ENCODE results near the gene CAMTA1. TPM values are rescaled to one million over a fixed set of nuclear protein-coding genes. Genes with fewer than 3 reads are reported as not detected.
A peak's percentile ranks its signal among the peaks of the same experiment; 100 is the strongest.

CAMTA1 gene
- polyA plus RNA-seq, 1 of the 3 experiments (the other 2 are of a cell fraction), result 63.1 TPM

- no peak for DNase-seq
- H3F3A ChIP-seq (replicated peaks; ENCODE audit: insufficient read depth), result no peaks in the 10 kb centered on the region
- peak overlapping the region; percentile 87; the same call in 1 of the 2 replicates for H3K4me2 ChIP-seq
- no peaks in the 10 kb centered on the region for H3K27me3 ChIP-seq (ENCODE audit: insufficient read depth)
- no peaks in the 10 kb centered on the region for H3K9me3 ChIP-seq
- H3K79me2 ChIP-seq (ENCODE audit: insufficient read depth), result peaks cover 36% of the 10 kb centered on the region
- H3K4me3 ChIP-seq (ENCODE audit: low read depth in 2 of 2, low read length in 1 of 2), result no peak overlapping the region
- H3K36me3 ChIP-seq (replicated peaks in 1 of 2; ENCODE audit: control insufficient read depth in 1 of 2, insufficient read depth in 2 of 2, low read length in 1 of 2), result peaks cover 17 to 22% of the 10 kb centered on the region in 2 experiments
- no peaks in the 10 kb centered on the region for H3K9me2 ChIP-seq
- ChIA-PET POLR2A (interaction anchor here (2.0 kb wide), 1 partner anchor 101 kb away, joined by 8 read pairs; no protein-coding TSS in a partner anchor), CTCF (interaction anchor here (1.6 to 14.6 kb wide), 3 partner anchors 17 to 102 kb away, joined by 3 to 139 read pairs (median 112); no protein-coding TSS in a partner anchor)
- no peak overlapping the region for H3K9ac ChIP-seq
- H3K27ac ChIP-seq (ENCODE audit: low read depth in 2 of 2, low read length in 1 of 2), result no peak overlapping the region
- H2AFZ ChIP-seq (ENCODE audit: low read depth), result no peak overlapping the region
- WGBS (ENCODE audit: low lambda C conversion rate), result 88% methylated on average over 12 of the region's 12 CpGs
- TF ChIP-seq POLR2AphosphoS5 (IDR thresholded peaks at IDR 0.05; ENCODE audit: low read depth, low read length) (no peak), PBX3 (IDR thresholded peaks at IDR 0.05) (no peak), EP300 (IDR thresholded peaks at IDR 0.05; ENCODE audit: borderline replicate concordance in 1 of 2, low read depth in 1 of 2, low read length in 1 of 2) (no peak), YY1 (IDR thresholded peaks at IDR 0.05; ENCODE audit: low read depth) (no peak), FOXM1 (IDR thresholded peaks at IDR 0.05; ENCODE audit: low read depth) (no peak), GATA2 (CRISPR knock-in tag; IDR thresholded peaks at IDR 0.05) (no peak), TEAD4 (IDR thresholded peaks at IDR 0.05; ENCODE audit: borderline replicate concordance, insufficient read depth) (no peak), RAD21 (IDR thresholded peaks at IDR 0.05; ENCODE audit: low read length) (no peak), SIN3A (IDR thresholded peaks at IDR 0.05; ENCODE audit: borderline replicate concordance, low read depth, low read length) (no peak), FOSL2 (IDR thresholded peaks at IDR 0.05; ENCODE audit: borderline replicate concordance, low read depth) (no peak), NRF1 (IDR thresholded peaks at IDR 0.05; ENCODE audit: low read depth, low read length) (no peak)
- H3K4me1 ChIP-seq (ENCODE audit: control insufficient read depth in 1 of 2, insufficient read depth in 2 of 2, low read depth in 1 of 2, low read length in 1 of 2), result peaks cover 5 to 19% of the 10 kb centered on the region in 2 experiments; a peak in 3 of 4 replicates
- peaks cover 22% of the 10 kb centered on the region for H4K20me1 ChIP-seq (ENCODE audit: insufficient read depth)
Measured at GRCh38 chr1:7769673-7770412, 984.6 kb downstream of the CAMTA1 start.

- H3K4me3 ChIP-seq (ENCODE audit: low read depth in 2 of 2, low read length in 1 of 2), result peak overlapping the region; percentile 67 to 98
- H3K4me1 ChIP-seq (ENCODE audit: control insufficient read depth in 1 of 2, insufficient read depth in 2 of 2, low read depth in 1 of 2, low read length in 1 of 2), result peaks cover 5 to 19% of the 10 kb centered on the region in 2 experiments; a peak in 3 of 4 replicates
- no peaks in the 10 kb centered on the region for H3K9me2 ChIP-seq
- peaks cover under 1% of the 10 kb centered on the region for H3F3A ChIP-seq (replicated peaks; ENCODE audit: insufficient read depth)
- H3K4me2 ChIP-seq, result peak overlapping the region; percentile 87
- no peak for DNase-seq
- H3K79me2 ChIP-seq (ENCODE audit: insufficient read depth), result peaks cover 44% of the 10 kb centered on the region
- WGBS (ENCODE audit: low lambda C conversion rate), result 6% methylated on average over 6 of the region's 6 CpGs
- no peak for TF ChIP-seq NRF1 (IDR thresholded peaks at IDR 0.05; ENCODE audit: low read depth, low read length)
- no peak for TF ChIP-seq POLR2AphosphoS5 (IDR thresholded peaks at IDR 0.05; ENCODE audit: low read depth, low read length)
- TF ChIP-seq RXRA (IDR thresholded peaks at IDR 0.05; ENCODE audit: borderline replicate concordance, low read depth), result no peak
- no peak for TF ChIP-seq NFIC (IDR thresholded peaks at IDR 0.05; ENCODE audit: borderline replicate concordance)
- no peak for TF ChIP-seq USF1 (IDR thresholded peaks at IDR 0.05; ENCODE audit: borderline replicate concordance, low read depth)
- TF ChIP-seq USF2 (IDR thresholded peaks at IDR 0.05; ENCODE audit: borderline replicate concordance, low read depth, low read length), result no peak
- POLR2A ChIA-PET, result interaction anchor here (0.6 to 1.4 kb wide), 4 partner anchors 53 to 103 kb away, joined by 3 to 7 read pairs (median 4); no protein-coding TSS in a partner anchor
- peak overlapping the region; percentile 85; the same call in 1 of the 2 replicates for H3K9ac ChIP-seq
- H3K36me3 ChIP-seq (replicated peaks in 1 of 2; ENCODE audit: control insufficient read depth in 1 of 2, insufficient read depth in 2 of 2, low read length in 1 of 2), result peaks cover 22 to 23% of the 10 kb centered on the region in 2 experiments
- H2AFZ ChIP-seq (ENCODE audit: low read depth), result peak overlapping the region; percentile 97
- H3K27me3 ChIP-seq (ENCODE audit: insufficient read depth), result no peaks in the 10 kb centered on the region
- peaks cover 25% of the 10 kb centered on the region for H4K20me1 ChIP-seq (ENCODE audit: insufficient read depth)
- peak overlapping the region; percentile 51 to 78; a peak in 3 of 4 replicates for H3K27ac ChIP-seq (ENCODE audit: low read depth in 2 of 2, low read length in 1 of 2)
- no peaks in the 10 kb centered on the region for H3K9me3 ChIP-seq
- CTCF ChIA-PET, result interaction anchor here (1.6 to 14.6 kb wide), 3 partner anchors 18 to 103 kb away, joined by 3 to 139 read pairs (median 112); no protein-coding TSS in a partner anchor
Measured at GRCh38 chr1:7770669-7770996, 985.4 kb downstream of the CAMTA1 start.
